HepG2 (cell line): ENCODE measurements around the gene TTYH1.

Source experiments
- EP300 ChIP-seq, 3 experiments: sonication (generic) in 1 of 3; formaldehyde crosslinking in 1 of 3; IDR thresholded peaks; 2 replicates each; pipeline versions ENCODE4 v1.5.1 to v1.6.1; 2011 to 2020; ENCODE audit warnings: low read depth in 2 of 3, low read length in 2 of 3, borderline replicate concordance in 1 of 3, improper control_type of control experiment in 1 of 3, mild to moderate bottlenecking in 1 of 3, missing genetic modification reagents in 1 of 3, moderate library complexity in 1 of 3
- HCFC1 ChIP-seq: fragments of 150-350 bp; IDR thresholded peaks from 2 replicates; pipeline ENCODE4 v1.6.1; 2014; ENCODE audit warnings: low read depth, low read length
- PHF8 ChIP-seq: sonication (generic); formaldehyde crosslinking; IDR thresholded peaks from 2 replicates; pipeline ENCODE4 v1.5.0; 2020; ENCODE audit warnings: missing genetic modification reagents
- POLR2A ChIP-seq, 2 experiments: IDR thresholded peaks; 2 replicates each; pipeline ENCODE4 v1.6.1; 2011; ENCODE audit warnings: low read depth in 2 of 2, low read length in 2 of 2, mild to moderate bottlenecking in 1 of 2, moderate library complexity in 1 of 2; ENCODE audit not compliant: insufficient read depth in 1 of 2
- RFX5 ChIP-seq: IDR thresholded peaks from 2 replicates; pipeline ENCODE4 v1.6.1; 2011; ENCODE audit warnings: low read depth, low read length, improper control_type of control experiment
- TARDBP ChIP-seq: sonication (generic); formaldehyde crosslinking; IDR thresholded peaks from 2 replicates; pipeline ENCODE4 v1.8.0; 2022; ENCODE audit warnings: mild to moderate bottlenecking, missing genetic modification reagents
- TF ChIP-seq, protein P1 (sequence below): IDR thresholded peaks from 2 replicates; pipeline ENCODE4 v1.4.0; 2020; ENCODE audit warnings: mild to moderate bottlenecking, missing genetic modification reagents

DNA sequence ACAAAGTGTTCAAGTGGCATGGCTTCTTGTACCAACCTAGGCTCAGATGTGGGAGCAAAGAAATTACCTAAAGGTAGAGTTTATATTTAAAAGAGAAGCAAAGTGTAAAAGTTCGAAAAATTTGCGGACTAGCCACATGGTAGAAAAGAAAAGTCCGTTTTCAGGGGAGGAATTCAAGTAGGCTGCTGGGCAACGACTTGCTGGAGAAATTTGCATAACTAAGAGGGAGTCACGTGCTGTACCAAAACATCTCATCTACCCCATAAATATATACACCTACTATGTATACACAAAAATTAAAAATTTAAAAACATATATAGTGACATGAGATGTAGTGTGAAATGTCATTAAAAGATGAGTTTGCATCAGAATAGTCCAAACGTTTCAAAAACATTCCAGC, 48.5 kb upstream of the TTYH1 start:
- TF ChIP-seq RFX5: no peak
- no peak for TF ChIP-seq TARDBP (CRISPR knock-in tag)
- TF ChIP-seq HCFC1: no peak
- no peak for TF ChIP-seq POLR2A (IDR thresholded peaks at IDR 0.05; ENCODE audit: insufficient read depth in 1 of 2, low read depth in 2 of 2, low read length in 2 of 2)
- TF ChIP-seq, protein P1, sequence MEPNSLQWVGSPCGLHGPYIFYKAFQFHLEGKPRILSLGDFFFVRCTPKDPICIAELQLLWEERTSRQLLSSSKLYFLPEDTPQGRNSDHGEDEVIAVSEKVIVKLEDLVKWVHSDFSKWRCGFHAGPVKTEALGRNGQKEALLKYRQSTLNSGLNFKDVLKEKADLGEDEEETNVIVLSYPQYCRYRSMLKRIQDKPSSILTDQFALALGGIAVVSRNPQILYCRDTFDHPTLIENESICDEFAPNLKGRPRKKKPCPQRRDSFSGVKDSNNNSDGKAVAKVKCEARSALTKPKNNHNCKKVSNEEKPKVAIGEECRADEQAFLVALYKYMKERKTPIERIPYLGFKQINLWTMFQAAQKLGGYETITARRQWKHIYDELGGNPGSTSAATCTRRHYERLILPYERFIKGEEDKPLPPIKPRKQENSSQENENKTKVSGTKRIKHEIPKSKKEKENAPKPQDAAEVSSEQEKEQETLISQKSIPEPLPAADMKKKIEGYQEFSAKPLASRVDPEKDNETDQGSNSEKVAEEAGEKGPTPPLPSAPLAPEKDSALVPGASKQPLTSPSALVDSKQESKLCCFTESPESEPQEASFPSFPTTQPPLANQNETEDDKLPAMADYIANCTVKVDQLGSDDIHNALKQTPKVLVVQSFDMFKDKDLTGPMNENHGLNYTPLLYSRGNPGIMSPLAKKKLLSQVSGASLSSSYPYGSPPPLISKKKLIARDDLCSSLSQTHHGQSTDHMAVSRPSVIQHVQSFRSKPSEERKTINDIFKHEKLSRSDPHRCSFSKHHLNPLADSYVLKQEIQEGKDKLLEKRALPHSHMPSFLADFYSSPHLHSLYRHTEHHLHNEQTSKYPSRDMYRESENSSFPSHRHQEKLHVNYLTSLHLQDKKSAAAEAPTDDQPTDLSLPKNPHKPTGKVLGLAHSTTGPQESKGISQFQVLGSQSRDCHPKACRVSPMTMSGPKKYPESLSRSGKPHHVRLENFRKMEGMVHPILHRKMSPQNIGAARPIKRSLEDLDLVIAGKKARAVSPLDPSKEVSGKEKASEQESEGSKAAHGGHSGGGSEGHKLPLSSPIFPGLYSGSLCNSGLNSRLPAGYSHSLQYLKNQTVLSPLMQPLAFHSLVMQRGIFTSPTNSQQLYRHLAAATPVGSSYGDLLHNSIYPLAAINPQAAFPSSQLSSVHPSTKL: no peak
- no peak for TF ChIP-seq EP300 (IDR thresholded peaks at IDR 0.05; ENCODE audit: low read depth in 2 of 2, low read length in 2 of 2)
- no peak for TF ChIP-seq EP300 (CRISPR knock-in tag; IDR thresholded peaks at IDR 0.05; ENCODE audit: borderline replicate concordance)
- no peak for TF ChIP-seq PHF8 (CRISPR knock-in tag)
